Vagina (tissue), 2 donors: ENCODE results near the gene NUP153.

ENCODE experiments used
- CTCF ChIP-seq, 3 experiments: fragments of 450-650 bp in 2 of 3; fragments of 200-600 bp in 1 of 3; sonication (generic) in 1 of 3; IDR thresholded peaks; one replicate each; pipeline ENCODE4 v1.5.1; 2017 to 2019; ENCODE audit warnings: antibody characterized with exemption in 3 of 3, mild to moderate bottlenecking in 2 of 3, moderate library complexity in 2 of 3
- POLR2A ChIP-seq, 2 donors: fragments of 450-650 bp; IDR thresholded peaks; one replicate each; pipeline ENCODE4 v1.6.1; 2017; ENCODE audit warnings: antibody characterized with exemption in 2 of 2, mild to moderate bottlenecking in 2 of 2, moderate library complexity in 2 of 2
- POLR2AphosphoS5 ChIP-seq, 2 donors: sonication (generic); formaldehyde crosslinking; IDR thresholded peaks; one replicate each; pipeline ENCODE4 v1.9.0; 2017; ENCODE audit warnings: antibody characterized with exemption in 2 of 2, mild to moderate bottlenecking in 2 of 2, low read depth in 1 of 2; ENCODE audit not compliant: insufficient read depth in 1 of 2

GRCh38 chr6:17729223-17730077 lies 22.7 kb upstream of the NUP153 start:
- no peak for TF ChIP-seq CTCF (IDR thresholded peaks at IDR 0.05)
- no peak for TF ChIP-seq POLR2A (IDR thresholded peaks at IDR 0.05)
- no peak for TF ChIP-seq POLR2AphosphoS5 (IDR thresholded peaks at IDR 0.05; ENCODE audit: insufficient read depth in 1 of 2, low read depth in 1 of 2)
